Measurements from ENCODE around the gene RACGAP1. TPM values are rescaled to one million over a fixed set of nuclear protein-coding genes. Genes with fewer than 3 reads are reported as not detected.

The RACGAP1 gene
- total RNA-seq, 1 experiment from 2014 or later = 112 TPM

DNA sequence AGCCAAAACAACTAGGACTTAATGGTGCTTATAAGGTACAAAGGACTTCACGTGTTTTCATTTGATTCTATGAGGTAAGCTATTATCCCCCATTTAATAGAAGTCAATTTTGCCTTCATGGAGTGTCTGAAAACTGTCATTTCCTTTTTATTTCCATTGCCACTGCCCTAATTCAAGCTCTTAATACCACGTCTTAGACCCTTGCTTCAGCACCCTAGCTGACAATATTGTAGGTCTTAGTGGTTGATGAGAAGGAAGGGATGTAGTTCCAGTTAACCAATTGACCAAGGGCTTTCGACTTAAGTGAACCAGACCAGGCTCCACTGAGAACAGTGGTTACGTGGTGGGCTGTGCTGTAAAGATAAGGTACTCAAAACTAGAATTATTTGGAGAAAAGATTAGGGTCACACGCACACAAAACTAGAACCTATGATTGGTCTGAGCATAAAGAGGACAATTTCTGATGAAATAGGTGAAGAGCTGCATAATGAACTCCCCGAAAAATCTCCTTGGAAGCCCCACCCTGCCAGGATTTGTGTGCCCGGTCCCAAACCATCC lies 22.5 kb upstream of the RACGAP1 start:
- no peaks in the 10 kb centered on the region for H3K36me3 ChIP-seq (ENCODE audit: low read depth)
- H3K27ac ChIP-seq = no peak overlapping the region
- ChIA-PET CTCF (interaction anchor here (0.6 to 1.7 kb wide), 2 partner anchors 19 to 85 kb away, joined by 3 to 4 read pairs; no protein-coding TSS in a partner anchor), POLR2A (ENCODE audit: unreplicated experiment) (interaction anchor here (0.6 kb wide), 3 partner anchors 52 to 237 kb away, joined by 3 to 5 read pairs (median 4); no protein-coding TSS in a partner anchor)
- intact Hi-C loops (cut with micrococcal nuclease; ENCODE audit: unreplicated experiment) = no loop called here
- no peaks in the 10 kb centered on the region for H3K9me3 ChIP-seq (ENCODE audit: insufficient read depth, low read depth)
- H2AFZ ChIP-seq = no peak overlapping the region
- H3K79me2 ChIP-seq (ENCODE audit: low read depth) = no peaks in the 10 kb centered on the region
- peaks cover 12% of the 10 kb centered on the region for H3K27me3 ChIP-seq (ENCODE audit: insufficient read depth, low read depth)
- no peaks in the 10 kb centered on the region for H3F3A ChIP-seq (ENCODE audit: insufficient read depth, low read depth)
- TF ChIP-seq, protein P1, sequence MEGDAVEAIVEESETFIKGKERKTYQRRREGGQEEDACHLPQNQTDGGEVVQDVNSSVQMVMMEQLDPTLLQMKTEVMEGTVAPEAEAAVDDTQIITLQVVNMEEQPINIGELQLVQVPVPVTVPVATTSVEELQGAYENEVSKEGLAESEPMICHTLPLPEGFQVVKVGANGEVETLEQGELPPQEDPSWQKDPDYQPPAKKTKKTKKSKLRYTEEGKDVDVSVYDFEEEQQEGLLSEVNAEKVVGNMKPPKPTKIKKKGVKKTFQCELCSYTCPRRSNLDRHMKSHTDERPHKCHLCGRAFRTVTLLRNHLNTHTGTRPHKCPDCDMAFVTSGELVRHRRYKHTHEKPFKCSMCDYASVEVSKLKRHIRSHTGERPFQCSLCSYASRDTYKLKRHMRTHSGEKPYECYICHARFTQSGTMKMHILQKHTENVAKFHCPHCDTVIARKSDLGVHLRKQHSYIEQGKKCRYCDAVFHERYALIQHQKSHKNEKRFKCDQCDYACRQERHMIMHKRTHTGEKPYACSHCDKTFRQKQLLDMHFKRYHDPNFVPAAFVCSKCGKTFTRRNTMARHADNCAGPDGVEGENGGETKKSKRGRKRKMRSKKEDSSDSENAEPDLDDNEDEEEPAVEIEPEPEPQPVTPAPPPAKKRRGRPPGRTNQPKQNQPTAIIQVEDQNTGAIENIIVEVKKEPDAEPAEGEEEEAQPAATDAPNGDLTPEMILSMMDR (conservative IDR thresholded peaks at IDR 0.05) = no peak
- TF ChIP-seq EZH2 (IDR thresholded peaks at IDR 0.05; ENCODE audit: low read depth) = no peak
- no peaks in the 10 kb centered on the region for H3K4me1 ChIP-seq (replicated peaks; ENCODE audit: insufficient read depth)
- no peak overlapping the region for H3K4me2 ChIP-seq
- H4K20me1 ChIP-seq (ENCODE audit: insufficient read depth) = no peaks in the 10 kb centered on the region
- no peaks in the 10 kb centered on the region for H3K9me2 ChIP-seq (ENCODE audit: insufficient read depth)
- no peak overlapping the region for H3K4me3 ChIP-seq
- no peak for DNase-seq
- BruUV-seq (replicated peaks) = no TSS peak

DNA sequence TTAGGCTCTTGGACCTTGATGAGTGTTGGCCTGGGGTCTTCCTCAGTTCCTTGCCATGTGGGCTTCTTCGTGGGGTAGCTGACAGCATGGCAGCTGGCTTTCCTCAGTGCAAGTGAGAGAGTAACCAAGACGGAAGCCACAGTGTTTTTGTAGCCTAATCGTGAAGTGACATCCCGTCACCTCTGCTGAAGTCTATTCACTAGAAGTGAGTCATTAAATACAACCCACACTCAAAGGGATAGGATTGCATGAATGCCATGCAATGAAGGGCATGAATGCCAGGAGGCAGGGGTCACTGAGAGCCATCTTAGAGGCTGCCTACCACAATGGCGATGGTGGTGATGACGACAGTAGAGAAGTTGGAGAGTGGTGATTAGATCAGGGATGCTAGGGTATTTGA lies 18.6 kb upstream of the RACGAP1 start:
- H3K4me3 ChIP-seq = no peak overlapping the region
- no peak overlapping the region for H3K27ac ChIP-seq
- TF ChIP-seq, protein P1 (conservative IDR thresholded peaks at IDR 0.05) = no peak
- no peak for TF ChIP-seq EZH2 (IDR thresholded peaks at IDR 0.05; ENCODE audit: low read depth)
- DNase-seq = no peak
- H3K4me2 ChIP-seq = no peak overlapping the region
- H3K27me3 ChIP-seq (ENCODE audit: insufficient read depth, low read depth) = no peaks in the 10 kb centered on the region
- BruUV-seq (replicated peaks) = no TSS peak
- H3K9me3 ChIP-seq (ENCODE audit: insufficient read depth, low read depth) = no peaks in the 10 kb centered on the region
- no peaks in the 10 kb centered on the region for H4K20me1 ChIP-seq (ENCODE audit: insufficient read depth)
- H3K79me2 ChIP-seq (ENCODE audit: low read depth) = no peaks in the 10 kb centered on the region
- H3K4me1 ChIP-seq (replicated peaks; ENCODE audit: insufficient read depth) = no peaks in the 10 kb centered on the region
- no peaks in the 10 kb centered on the region for H3K36me3 ChIP-seq (ENCODE audit: low read depth)
- H3F3A ChIP-seq (ENCODE audit: insufficient read depth, low read depth) = no peaks in the 10 kb centered on the region
- ChIA-PET CTCF (interaction anchor here (0.7 kb wide), 1 partner anchor 127 kb away, joined by 10 read pairs; no protein-coding TSS in a partner anchor), POLR2A (ENCODE audit: unreplicated experiment) (no interaction called here)
- no peak overlapping the region for H2AFZ ChIP-seq
- no peaks in the 10 kb centered on the region for H3K9me2 ChIP-seq (ENCODE audit: insufficient read depth)
- intact Hi-C loops (cut with micrococcal nuclease; ENCODE audit: unreplicated experiment) = no loop called here

DNA sequence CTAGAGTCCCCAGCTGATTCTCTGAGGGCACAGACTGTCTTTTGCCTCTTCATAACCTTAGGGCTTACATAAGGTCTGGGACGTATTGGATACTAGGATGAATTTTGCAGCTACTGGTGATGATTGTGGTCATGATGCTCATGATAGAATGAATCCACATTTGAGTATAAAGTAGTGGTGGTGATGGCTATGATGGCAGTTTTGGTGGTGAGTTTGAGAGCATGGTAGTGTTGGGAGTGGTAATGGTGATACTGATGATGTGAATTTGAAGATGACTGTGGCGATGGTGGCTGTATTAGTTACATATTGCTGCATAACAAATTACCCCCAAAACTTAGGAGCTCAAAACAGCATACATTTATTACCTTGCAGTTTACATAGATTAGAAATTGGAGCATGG lies 18.0 kb upstream of the RACGAP1 start:
- H3K27ac ChIP-seq = no peak overlapping the region
- BruUV-seq (replicated peaks) = no TSS peak
- H3K4me3 ChIP-seq = no peak overlapping the region
- H3F3A ChIP-seq (ENCODE audit: insufficient read depth, low read depth) = no peaks in the 10 kb centered on the region
- no peaks in the 10 kb centered on the region for H3K79me2 ChIP-seq (ENCODE audit: low read depth)
- no peak overlapping the region for H2AFZ ChIP-seq
- no peaks in the 10 kb centered on the region for H3K4me1 ChIP-seq (replicated peaks; ENCODE audit: insufficient read depth)
- no peaks in the 10 kb centered on the region for H3K36me3 ChIP-seq (ENCODE audit: low read depth)
- DNase-seq = no peak
- TF ChIP-seq, protein P1 (conservative IDR thresholded peaks at IDR 0.05) = no peak
- no peak for TF ChIP-seq EZH2 (IDR thresholded peaks at IDR 0.05; ENCODE audit: low read depth)
- no peaks in the 10 kb centered on the region for H3K9me2 ChIP-seq (ENCODE audit: insufficient read depth)
- ChIA-PET CTCF (interaction anchor here (0.7 kb wide), 1 partner anchor 41 kb away, joined by 4 read pairs; no protein-coding TSS in a partner anchor), POLR2A (ENCODE audit: unreplicated experiment) (no interaction called here)
- no peak overlapping the region for H3K4me2 ChIP-seq
- intact Hi-C loops (cut with micrococcal nuclease; ENCODE audit: unreplicated experiment) = no loop called here
- no peaks in the 10 kb centered on the region for H3K27me3 ChIP-seq (ENCODE audit: insufficient read depth, low read depth)
- H3K9me3 ChIP-seq (ENCODE audit: insufficient read depth, low read depth) = no peaks in the 10 kb centered on the region
- no peaks in the 10 kb centered on the region for H4K20me1 ChIP-seq (ENCODE audit: insufficient read depth)

All from PC-9 (cell line).